H1 (cell line): ENCODE measurements around the gene PGD. TPM values are rescaled to one million over a fixed set of nuclear protein-coding genes. Genes with fewer than 3 reads are reported as not detected.
A peak's percentile ranks its signal among the peaks of the same experiment; 100 is the strongest.

Experiments
- BACH1 ChIP-seq: IDR thresholded peaks from 2 replicates; pipeline ENCODE4 v1.6.1; 2012; ENCODE audit warnings: low read length, improper control_type of control experiment
- BRCA1 ChIP-seq: IDR thresholded peaks from 2 replicates; pipeline ENCODE4 v1.6.1; 2012; ENCODE audit warnings: low read depth, low read length, improper control_type of control experiment
- CBX5 ChIP-seq: fragments of 300-800, 300-1000 bp; sonication (generic); IDR thresholded peaks from 2 replicates; pipeline ENCODE4 v1.7.1; 2016; ENCODE audit warnings: antibody characterized with exemption, low read length, low read depth
- GABPA ChIP-seq: IDR thresholded peaks from 2 replicates; pipeline ENCODE4 v1.6.1; 2011; ENCODE audit warnings: mild to moderate bottlenecking, low read length, moderate library complexity, borderline replicate concordance; ENCODE audit not compliant: insufficient read depth
- HDAC2 ChIP-seq, 2 experiments: fragments of 300-600 bp in 1 of 2; sonication (generic) in 1 of 2; IDR thresholded peaks; 2 replicates each; pipeline ENCODE4 v1.6.1; 2011 to 2012; ENCODE audit warnings: low read depth in 2 of 2, low read length in 2 of 2, mild to moderate bottlenecking in 2 of 2, moderate library complexity in 2 of 2, borderline replicate concordance in 1 of 2, inconsistent platforms in 1 of 2
- HDAC6 ChIP-seq: IDR thresholded peaks from one replicate; pipeline ENCODE4 v1.7.1; 2012; ENCODE audit warnings: low read depth, mild to moderate bottlenecking, inconsistent platforms, low read length, moderate library complexity
- JUN ChIP-seq: IDR thresholded peaks from 2 replicates; pipeline ENCODE4 v1.6.1; 2011; ENCODE audit warnings: low read depth, mild to moderate bottlenecking, improper control_type of control experiment, low read length
- KDM1A ChIP-seq: fragments of 200-600, 300-600 bp; sonication (generic); IDR thresholded peaks from 2 replicates; pipeline ENCODE4 v1.7.1; 2016; ENCODE audit warnings: mild to moderate bottlenecking, low read length, borderline replicate concordance
- RBBP5 ChIP-seq: IDR thresholded peaks from 2 replicates; pipeline ENCODE4 v1.7.1; 2012; ENCODE audit warnings: low read depth, mild to moderate bottlenecking, inconsistent platforms, low read length, moderate library complexity, borderline replicate concordance
- SAP30 ChIP-seq: fragments of 300-600 bp; sonication (generic); IDR thresholded peaks from 2 replicates; pipeline ENCODE4 v1.7.1; 2012; ENCODE audit warnings: low read length, moderate library complexity, mild to moderate bottlenecking, inconsistent platforms; ENCODE audit not compliant: insufficient read depth, insufficient replicate concordance
- SP2 ChIP-seq: IDR thresholded peaks from 2 replicates; pipeline ENCODE4 v1.6.1; 2012; ENCODE audit warnings: mild to moderate bottlenecking, low read length, inconsistent platforms
- TBP ChIP-seq: IDR thresholded peaks from 2 replicates; pipeline ENCODE4 v1.6.1; 2011; ENCODE audit warnings: low read depth, low read length, improper control_type of control experiment
- ZNF274 ChIP-seq: IDR thresholded peaks from 2 replicates; pipeline ENCODE4 v1.7.0; 2012; ENCODE audit warnings: low read length, borderline replicate concordance; ENCODE audit errors: extremely low read depth
- polyA plus RNA-seq, 7 experiments: library from polyadenylated mRNA; depleted of rRNA in 3 of 7; stranded (reverse) in 5 of 7; unstranded in 2 of 7; fragments of >200 nt in 5 of 7; fragments of 200-250 nt in 2 of 7; gene quantifications; 1 replicate in 5 of 7; 2 replicates in 1 of 7; 4 replicates in 1 of 7; pipeline versions ENCODE4 v1.2.1 to v1.2.3, GENCODE V29; 2011 to 2013; ENCODE audit warnings: missing spikeins in 2 of 7, mixed read lengths in 2 of 7
- total RNA-seq: library from RNA; stranded (reverse); fragmentation: NEBNext Ultra II Directional; extraction: Animal tissue kit (Norgen Biotek cat#: 25700); gene quantifications from 2 replicates; pipeline ENCODE4 v1.2.1, GENCODE V29; 2021

PGD gene
- total and polyA plus RNA-seq, 2 of the 8 experiments (the other 6 are each of a cell fraction or from before 2014, with no cell fraction given) = 191 to 331 TPM

DNA sequence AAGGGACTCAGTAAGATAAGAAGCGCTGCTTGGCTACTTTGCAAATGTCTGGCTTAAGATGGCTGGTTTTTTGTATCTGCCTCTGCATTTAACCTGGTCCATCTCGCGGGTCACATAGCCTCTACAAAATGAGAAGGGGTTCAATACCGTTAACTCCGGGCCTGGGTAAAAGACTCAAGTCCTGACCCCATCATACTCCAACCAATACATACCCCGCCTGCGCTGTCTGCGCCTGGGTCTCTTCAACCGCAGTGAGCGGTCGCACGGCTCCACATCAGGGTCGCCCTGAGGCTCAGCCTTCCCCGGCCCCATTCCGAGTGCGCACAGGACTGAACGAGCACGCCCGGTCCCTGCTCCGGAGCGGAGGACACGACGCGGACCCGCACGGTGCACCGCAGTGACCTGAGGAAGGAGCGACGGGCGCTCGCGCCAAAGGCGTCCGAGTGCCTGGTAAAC is 558 bp upstream of the PGD start (continued):
- TF ChIP-seq JUN (no peak), HDAC6 (no peak), RBBP5 (no peak), ZNF274 (no peak), TBP (no peak), BACH1 (no peak), GABPA (peak; percentile 60; the same call in 1 of the 2 replicates), HDAC2 (IDR thresholded peaks at IDR 0.05; ENCODE audit: borderline replicate concordance in 1 of 2, low read depth in 2 of 2, low read length in 2 of 2) (peak in 1 of 2 experiments; percentile 7; a peak in 1 of 4 replicates), BRCA1 (no peak), CBX5 (no peak), KDM1A (peak; percentile 79; the same call in 1 of the 2 replicates), SP2 (no peak), SAP30 (peak; percentile 62)
